ENCODE results near the gene IGFBP4. TPM values are rescaled to one million over a fixed set of nuclear protein-coding genes. Genes with fewer than 3 reads are reported as not detected.
A peak's percentile ranks its signal among the peaks of the same experiment; 100 is the strongest.

The IGFBP4 gene
- total and polyA plus RNA-seq, 2 of the 13 experiments (the other 11 are each of a cell fraction or from before 2014, with no cell fraction given) = 4.1 to 49.0 TPM

DNA sequence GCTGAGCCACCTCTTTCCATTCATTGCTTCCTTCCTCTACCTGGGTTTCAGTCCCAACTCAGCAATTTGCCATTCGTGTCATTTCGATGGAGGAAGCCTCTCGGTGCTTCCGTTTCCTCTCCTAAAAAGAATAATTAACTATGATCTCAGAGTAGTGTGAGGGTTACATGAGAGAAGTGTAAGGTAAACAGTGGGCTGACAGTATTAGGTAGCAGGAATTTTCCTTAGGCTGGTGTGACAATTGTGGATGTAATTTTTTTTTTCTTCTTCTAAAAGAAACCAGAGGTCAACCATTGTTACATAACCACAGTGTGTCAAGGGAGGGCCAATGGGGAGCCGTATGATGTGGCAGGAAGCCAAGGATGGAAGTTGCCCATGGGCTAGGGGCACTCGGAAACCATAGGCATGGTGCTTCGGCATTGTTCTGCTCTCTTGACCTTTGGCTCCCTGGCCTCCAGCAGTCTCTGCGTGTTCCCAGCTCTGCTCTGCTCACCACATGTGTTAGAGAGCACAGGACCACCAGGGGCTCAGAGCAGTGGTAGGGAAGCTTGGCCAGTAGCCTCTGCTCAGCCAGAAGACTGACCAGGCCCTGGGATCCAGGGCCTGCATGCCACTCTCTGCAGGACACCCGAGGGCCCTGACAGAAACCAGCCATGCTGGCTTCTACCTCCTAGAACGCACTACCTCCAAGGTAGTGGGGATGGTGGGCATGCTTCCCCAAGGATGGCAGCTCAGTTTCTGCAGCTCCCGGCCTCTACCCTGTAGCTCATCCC lies 23.5 kb upstream of the IGFBP4 start (continued):
- TF ChIP-seq, protein P1, sequence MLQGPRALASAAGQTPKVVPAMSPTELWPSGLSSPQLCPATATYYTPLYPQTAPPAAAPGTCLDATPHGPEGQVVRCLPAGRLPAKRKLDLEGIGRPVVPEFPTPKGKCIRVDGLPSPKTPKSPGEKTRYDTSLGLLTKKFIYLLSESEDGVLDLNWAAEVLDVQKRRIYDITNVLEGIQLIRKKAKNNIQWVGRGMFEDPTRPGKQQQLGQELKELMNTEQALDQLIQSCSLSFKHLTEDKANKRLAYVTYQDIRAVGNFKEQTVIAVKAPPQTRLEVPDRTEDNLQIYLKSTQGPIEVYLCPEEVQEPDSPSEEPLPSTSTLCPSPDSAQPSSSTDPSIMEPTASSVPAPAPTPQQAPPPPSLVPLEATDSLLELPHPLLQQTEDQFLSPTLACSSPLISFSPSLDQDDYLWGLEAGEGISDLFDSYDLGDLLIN (CRISPR knock-in tag; IDR thresholded peaks at IDR 0.05; ENCODE audit: borderline replicate concordance) = no peak
- 0 out of 2 replicates have a peak, but pooled peaks have one; percentile 19 for TF ChIP-seq CHCHD3 (CRISPR knock-in tag; IDR thresholded peaks at IDR 0.05)
- no peak for TF ChIP-seq ZNF3 (CRISPR knock-in tag; IDR thresholded peaks at IDR 0.05)
- TF ChIP-seq, protein P2, sequence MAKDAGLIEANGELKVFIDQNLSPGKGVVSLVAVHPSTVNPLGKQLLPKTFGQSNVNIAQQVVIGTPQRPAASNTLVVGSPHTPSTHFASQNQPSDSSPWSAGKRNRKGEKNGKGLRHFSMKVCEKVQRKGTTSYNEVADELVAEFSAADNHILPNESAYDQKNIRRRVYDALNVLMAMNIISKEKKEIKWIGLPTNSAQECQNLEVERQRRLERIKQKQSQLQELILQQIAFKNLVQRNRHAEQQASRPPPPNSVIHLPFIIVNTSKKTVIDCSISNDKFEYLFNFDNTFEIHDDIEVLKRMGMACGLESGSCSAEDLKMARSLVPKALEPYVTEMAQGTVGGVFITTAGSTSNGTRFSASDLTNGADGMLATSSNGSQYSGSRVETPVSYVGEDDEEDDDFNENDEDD (CRISPR knock-in tag; IDR thresholded peaks at IDR 0.05; ENCODE audit: borderline replicate concordance) = peak; percentile 62; the same call in 1 of the 2 replicates
- no peak for TF ChIP-seq ZNF230 (CRISPR knock-in tag; IDR thresholded peaks at IDR 0.05)
- no peak for TF ChIP-seq HNRNPH1 (optimal IDR thresholded peaks at IDR 0.05; ENCODE audit: low read depth, low read length)
- TF ChIP-seq ZFP1 (CRISPR knock-in tag; IDR thresholded peaks at IDR 0.05) = peak; percentile 86; the same call in 1 of the 2 replicates
- TF ChIP-seq, protein P3, sequence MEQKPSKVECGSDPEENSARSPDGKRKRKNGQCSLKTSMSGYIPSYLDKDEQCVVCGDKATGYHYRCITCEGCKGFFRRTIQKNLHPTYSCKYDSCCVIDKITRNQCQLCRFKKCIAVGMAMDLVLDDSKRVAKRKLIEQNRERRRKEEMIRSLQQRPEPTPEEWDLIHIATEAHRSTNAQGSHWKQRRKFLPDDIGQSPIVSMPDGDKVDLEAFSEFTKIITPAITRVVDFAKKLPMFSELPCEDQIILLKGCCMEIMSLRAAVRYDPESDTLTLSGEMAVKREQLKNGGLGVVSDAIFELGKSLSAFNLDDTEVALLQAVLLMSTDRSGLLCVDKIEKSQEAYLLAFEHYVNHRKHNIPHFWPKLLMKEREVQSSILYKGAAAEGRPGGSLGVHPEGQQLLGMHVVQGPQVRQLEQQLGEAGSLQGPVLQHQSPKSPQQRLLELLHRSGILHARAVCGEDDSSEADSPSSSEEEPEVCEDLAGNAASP (CRISPR knock-in tag; IDR thresholded peaks at IDR 0.05; ENCODE audit: borderline replicate concordance) = peak; percentile 75; the same call in 1 of the 2 replicates
- TF ChIP-seq, protein P4, sequence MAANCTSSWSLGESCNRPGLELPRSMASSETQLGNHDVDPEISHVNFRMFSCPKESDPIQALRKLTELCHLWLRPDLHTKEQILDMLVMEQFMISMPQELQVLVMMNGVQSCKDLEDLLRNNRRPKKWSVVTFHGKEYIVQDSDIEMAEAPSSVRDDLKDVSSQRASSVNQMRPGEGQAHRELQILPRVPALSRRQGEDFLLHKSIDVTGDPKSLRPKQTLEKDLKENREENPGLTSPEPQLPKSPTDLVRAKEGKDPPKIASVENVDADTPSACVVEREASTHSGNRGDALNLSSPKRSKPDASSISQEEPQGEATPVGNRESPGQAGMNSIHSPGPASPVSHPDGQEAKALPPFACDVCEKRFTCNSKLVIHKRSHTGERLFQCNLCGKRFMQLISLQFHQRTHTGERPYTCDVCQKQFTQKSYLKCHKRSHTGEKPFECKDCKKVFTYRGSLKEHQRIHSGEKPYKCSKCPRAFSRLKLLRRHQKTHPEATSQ (CRISPR knock-in tag; IDR thresholded peaks at IDR 0.05; ENCODE audit: borderline replicate concordance) = peak; percentile 82
- TF ChIP-seq ELF3 (CRISPR knock-in tag; IDR thresholded peaks at IDR 0.05) = peak; percentile 82
- TF ChIP-seq, protein P5, sequence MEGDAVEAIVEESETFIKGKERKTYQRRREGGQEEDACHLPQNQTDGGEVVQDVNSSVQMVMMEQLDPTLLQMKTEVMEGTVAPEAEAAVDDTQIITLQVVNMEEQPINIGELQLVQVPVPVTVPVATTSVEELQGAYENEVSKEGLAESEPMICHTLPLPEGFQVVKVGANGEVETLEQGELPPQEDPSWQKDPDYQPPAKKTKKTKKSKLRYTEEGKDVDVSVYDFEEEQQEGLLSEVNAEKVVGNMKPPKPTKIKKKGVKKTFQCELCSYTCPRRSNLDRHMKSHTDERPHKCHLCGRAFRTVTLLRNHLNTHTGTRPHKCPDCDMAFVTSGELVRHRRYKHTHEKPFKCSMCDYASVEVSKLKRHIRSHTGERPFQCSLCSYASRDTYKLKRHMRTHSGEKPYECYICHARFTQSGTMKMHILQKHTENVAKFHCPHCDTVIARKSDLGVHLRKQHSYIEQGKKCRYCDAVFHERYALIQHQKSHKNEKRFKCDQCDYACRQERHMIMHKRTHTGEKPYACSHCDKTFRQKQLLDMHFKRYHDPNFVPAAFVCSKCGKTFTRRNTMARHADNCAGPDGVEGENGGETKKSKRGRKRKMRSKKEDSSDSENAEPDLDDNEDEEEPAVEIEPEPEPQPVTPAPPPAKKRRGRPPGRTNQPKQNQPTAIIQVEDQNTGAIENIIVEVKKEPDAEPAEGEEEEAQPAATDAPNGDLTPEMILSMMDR (CRISPR knock-in tag; IDR thresholded peaks at IDR 0.05) = 0 out of 2 replicates have a peak, but pooled peaks have one; percentile 14
- peak; percentile 88 for TF ChIP-seq NRL (CRISPR knock-in tag; IDR thresholded peaks at IDR 0.05; ENCODE audit: borderline replicate concordance)
- TF ChIP-seq MIER2 (CRISPR knock-in tag; IDR thresholded peaks at IDR 0.05) = peak; percentile 77
- TF ChIP-seq ASH2L (IDR thresholded peaks at IDR 0.05; ENCODE audit: insufficient read length, low read depth, low read length) = peak; percentile 92
- TF ChIP-seq TARDBP (CRISPR knock-in tag; IDR thresholded peaks at IDR 0.05) = peak; percentile 89
- no peak for TF ChIP-seq RBM39 (IDR thresholded peaks at IDR 0.05; ENCODE audit: low read depth, low read length, poor library complexity, severe bottlenecking)
- TF ChIP-seq ZNF644 (CRISPR knock-in tag; IDR thresholded peaks at IDR 0.05; ENCODE audit: low read depth) = peak; percentile 90
- no peak for TF ChIP-seq ZNF678 (CRISPR knock-in tag; IDR thresholded peaks at IDR 0.05)
- TF ChIP-seq, protein P6, sequence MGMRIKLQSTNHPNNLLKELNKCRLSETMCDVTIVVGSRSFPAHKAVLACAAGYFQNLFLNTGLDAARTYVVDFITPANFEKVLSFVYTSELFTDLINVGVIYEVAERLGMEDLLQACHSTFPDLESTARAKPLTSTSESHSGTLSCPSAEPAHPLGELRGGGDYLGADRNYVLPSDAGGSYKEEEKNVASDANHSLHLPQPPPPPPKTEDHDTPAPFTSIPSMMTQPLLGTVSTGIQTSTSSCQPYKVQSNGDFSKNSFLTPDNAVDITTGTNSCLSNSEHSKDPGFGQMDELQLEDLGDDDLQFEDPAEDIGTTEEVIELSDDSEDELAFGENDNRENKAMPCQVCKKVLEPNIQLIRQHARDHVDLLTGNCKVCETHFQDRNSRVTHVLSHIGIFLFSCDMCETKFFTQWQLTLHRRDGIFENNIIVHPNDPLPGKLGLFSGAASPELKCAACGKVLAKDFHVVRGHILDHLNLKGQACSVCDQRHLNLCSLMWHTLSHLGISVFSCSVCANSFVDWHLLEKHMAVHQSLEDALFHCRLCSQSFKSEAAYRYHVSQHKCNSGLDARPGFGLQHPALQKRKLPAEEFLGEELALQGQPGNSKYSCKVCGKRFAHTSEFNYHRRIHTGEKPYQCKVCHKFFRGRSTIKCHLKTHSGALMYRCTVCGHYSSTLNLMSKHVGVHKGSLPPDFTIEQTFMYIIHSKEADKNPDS (CRISPR knock-in tag; IDR thresholded peaks at IDR 0.05) = no peak; the same call in 1 of the 2 replicates
- TF ChIP-seq ZMAT3 (CRISPR knock-in tag; conservative IDR thresholded peaks at IDR 0.05) = 0 out of 2 replicates have a peak, but pooled peaks have one; percentile 33

Measured in HepG2 (cell line).